Bone marrow (tissue), 2 donors: ENCODE data around the gene KCNMA1.

Experiments
- DNase-seq, 2 donors: peaks; one replicate each; lab custom pipeline; 2025; lab: John Stamatoyannopoulos, UW

KCNMA1 gene

GRCh38 chr10:77297393-77297739 lies 340.2 kb downstream of the KCNMA1 start:
- DNase-seq, result no peak

- no peak for DNase-seq
Observed at GRCh38 chr10:77296534-77297392, 340.8 kb downstream of the KCNMA1 start.

- no peak for DNase-seq
Observed at GRCh38 chr10:77293773-77294172, 343.8 kb downstream of the KCNMA1 start.

- DNase-seq, result no peak
Observed at GRCh38 chr10:77293347-77293746, 344.3 kb downstream of the KCNMA1 start.

- no peak for DNase-seq
Observed at GRCh38 chr10:77291596-77292505, 345.8 kb downstream of the KCNMA1 start.

- DNase-seq, result no peak
Observed at GRCh38 chr10:77290528-77291155, 347.0 kb downstream of the KCNMA1 start.

GRCh38 chr10:77289790-77290189 lies 347.8 kb downstream of the KCNMA1 start:
- DNase-seq, result no peak

GRCh38 chr10:77289027-77289501 lies 348.5 kb downstream of the KCNMA1 start:
- no peak for DNase-seq

GRCh38 chr10:77287647-77288120 lies 349.9 kb downstream of the KCNMA1 start:
- no peak for DNase-seq

- no peak for DNase-seq
Observed at GRCh38 chr10:77286531-77287508, 350.8 kb downstream of the KCNMA1 start.

- DNase-seq, result no peak
Observed at GRCh38 chr10:77285529-77286182, 352.0 kb downstream of the KCNMA1 start.

GRCh38 chr10:77284797-77285196 lies 352.8 kb downstream of the KCNMA1 start:
- DNase-seq, result no peak

GRCh38 chr10:77283326-77283725 lies 354.3 kb downstream of the KCNMA1 start:
- DNase-seq, result no peak

GRCh38 chr10:77282163-77282562 lies 355.4 kb downstream of the KCNMA1 start:
- no peak for DNase-seq

GRCh38 chr10:77281719-77282118 lies 355.9 kb downstream of the KCNMA1 start:
- no peak for DNase-seq

GRCh38 chr10:77279207-77279606 lies 358.4 kb downstream of the KCNMA1 start:
- DNase-seq, result no peak

- no peak for DNase-seq
Observed at GRCh38 chr10:77274046-77274795, 363.4 kb downstream of the KCNMA1 start.

GRCh38 chr10:77269163-77269562 lies 368.4 kb downstream of the KCNMA1 start:
- no peak for DNase-seq

- no peak for DNase-seq
Observed at GRCh38 chr10:77268721-77269120, 368.9 kb downstream of the KCNMA1 start.
